Measurements from ENCODE around the gene PSIP1.

The PSIP1 gene

GRCh38 chr9:15521254-15521653 lies 10.5 kb upstream of the PSIP1 start:
- no peak for DNase-seq (ENCODE audit: low read depth in 2 of 2)
- no peak for TF ChIP-seq CTCF (IDR thresholded peaks at IDR 0.05; ENCODE audit: low read depth, low read length)
- H3K4me3 ChIP-seq (replicated peaks in 1 of 2; ENCODE audit: low read depth in 2 of 2, low read length in 2 of 2), result no peak overlapping the region

- no peak for DNase-seq (ENCODE audit: low read depth in 2 of 2)
- H3K4me3 ChIP-seq (replicated peaks in 1 of 2; ENCODE audit: low read depth in 2 of 2, low read length in 2 of 2), result no peak overlapping the region
- TF ChIP-seq CTCF (IDR thresholded peaks at IDR 0.05; ENCODE audit: low read depth, low read length), result no peak
Measured at GRCh38 chr9:15519831-15520230, 9.1 kb upstream of the PSIP1 start.

GRCh38 chr9:15513335-15513734 lies 2.6 kb upstream of the PSIP1 start:
- TF ChIP-seq CTCF (IDR thresholded peaks at IDR 0.05; ENCODE audit: low read depth, low read length), result no peak
- H3K4me3 ChIP-seq (replicated peaks in 1 of 2; ENCODE audit: low read depth in 2 of 2, low read length in 2 of 2), result no peak overlapping the region

GRCh38 chr9:15512889-15513288 lies 2.1 kb upstream of the PSIP1 start:
- no peak overlapping the region for H3K4me3 ChIP-seq (replicated peaks in 1 of 2; ENCODE audit: low read depth in 2 of 2, low read length in 2 of 2)
- TF ChIP-seq CTCF (IDR thresholded peaks at IDR 0.05; ENCODE audit: low read depth, low read length), result no peak
- no peak for DNase-seq (ENCODE audit: low read depth in 2 of 2)

More at GRCh38 chr9:15513335-15513734, 2.6 kb upstream of the PSIP1 start:
- DNase-seq (ENCODE audit: low read depth in 2 of 2), result peak; percentile 21 to 27

- TF ChIP-seq CTCF (IDR thresholded peaks at IDR 0.05; ENCODE audit: low read depth, low read length), result no peak
- H3K4me3 ChIP-seq (replicated peaks in 1 of 2; ENCODE audit: low read depth in 2 of 2, low read length in 2 of 2), result no peak overlapping the region
- no peak for DNase-seq (ENCODE audit: low read depth in 2 of 2)
Measured at GRCh38 chr9:15512204-15512603, 1.4 kb upstream of the PSIP1 start.

- H3K4me3 ChIP-seq (replicated peaks in 1 of 2; ENCODE audit: low read depth in 2 of 2, low read length in 2 of 2), result peak overlapping the region; percentile 96 to 100
- peak; percentile 20 to 32 for DNase-seq (ENCODE audit: low read depth in 2 of 2)
- TF ChIP-seq CTCF (IDR thresholded peaks at IDR 0.05; ENCODE audit: low read depth, low read length), result no peak
Measured at GRCh38 chr9:15509931-15510788, 610 bp downstream of the PSIP1 start.
